Endothelial cell of umbilical vein (primary cell): ENCODE results near the gene FBP2.

Experiments
- CTCF ChIP-seq, 2 donors: IDR thresholded peaks; 1 replicate in 1 of 2; 2 replicates in 1 of 2; pipeline ENCODE4 v1.5.1; 2011; ENCODE audit warnings: low read length in 2 of 2, mild to moderate bottlenecking in 2 of 2, moderate library complexity in 2 of 2, control low read depth in 1 of 2, inconsistent platforms in 1 of 2, low read depth in 1 of 2; ENCODE audit not compliant: insufficient read depth in 1 of 2; ENCODE audit errors: extremely low read depth in 1 of 2
- EZH2 ChIP-seq: IDR thresholded peaks from 2 replicates; pipeline ENCODE4 v1.6.1; 2012; ENCODE audit warnings: borderline replicate concordance, low read depth, mild to moderate bottlenecking, moderate library complexity, low read length, inconsistent platforms; ENCODE audit not compliant: severe bottlenecking
- FOS ChIP-seq: IDR thresholded peaks from 2 replicates; pipeline ENCODE4 v1.6.1; 2011; ENCODE audit warnings: mild to moderate bottlenecking, low read length, moderate library complexity, borderline replicate concordance; ENCODE audit not compliant: insufficient read depth
- JUN ChIP-seq: IDR thresholded peaks from 2 replicates; pipeline ENCODE4 v1.6.1; 2011; ENCODE audit warnings: borderline replicate concordance, low read depth; ENCODE audit not compliant: insufficient read length, insufficient read depth
- MAX ChIP-seq: IDR thresholded peaks from 2 replicates; pipeline ENCODE4 v1.6.1; 2011; ENCODE audit not compliant: insufficient read depth, insufficient read length
- MYC ChIP-seq: IDR thresholded peaks from one replicate; pipeline ENCODE4 v1.6.1; 2011; ENCODE audit warnings: mild to moderate bottlenecking, low read depth, low read length
- POLR2A ChIP-seq: IDR thresholded peaks from 2 replicates; pipeline ENCODE4 v1.6.1; 2012; ENCODE audit warnings: low read depth, mild to moderate bottlenecking, control low read depth, low read length
- POLR2AphosphoS5 ChIP-seq: IDR thresholded peaks from 2 replicates; pipeline ENCODE4 v1.6.1; 2012; ENCODE audit warnings: low read depth, mild to moderate bottlenecking, control low read depth, low read length, moderate library complexity; ENCODE audit not compliant: insufficient read depth

- TF ChIP-seq POLR2AphosphoS5 (no peak), CTCF (IDR thresholded peaks at IDR 0.05; ENCODE audit: extremely low read depth in 1 of 2, insufficient read depth in 1 of 2, low read depth in 1 of 2, low read length in 2 of 2) (no peak), FOS (no peak), MAX (no peak), MYC (no peak), POLR2A (no peak), JUN (no peak), EZH2 (no peak)
These were observed 44.9 kb upstream of the FBP2 start for GRCh38 chr9:94638335-94639060.
